K562 (cell line): ENCODE results near the gene ITPKB.

Experiments
- CTCF ChIP-seq, 3 experiments: IDR thresholded peaks in 2 of 3; conservative IDR thresholded peaks in 1 of 3; 2 replicates each; pipeline ENCODE4 v1.5.1; 2011 to 2012; ENCODE audit warnings: low read length in 3 of 3, mild to moderate bottlenecking in 3 of 3, control low read depth in 2 of 3, improper control_type of control experiment in 1 of 3, inconsistent platforms in 1 of 3, low read depth in 1 of 3, mixed read lengths in 1 of 3, moderate library complexity in 1 of 3; ENCODE audit not compliant: insufficient read depth in 2 of 3
- E2F1 ChIP-seq: sonication (generic); formaldehyde crosslinking; IDR thresholded peaks from 2 replicates; pipeline ENCODE4 v1.8.1; 2023; ENCODE audit warnings: mild to moderate bottlenecking, missing genetic modification reagents, moderate library complexity
- ELF4 ChIP-seq: fragments of 450-650 bp; formaldehyde crosslinking; IDR thresholded peaks from 2 replicates; pipeline ENCODE4 v1.4.0; 2022; ENCODE audit warnings: missing genetic modification characterization
- MBD2 ChIP-seq: sonication (generic); IDR thresholded peaks from 2 replicates; pipeline ENCODE4 v1.6.1; 2016; ENCODE audit warnings: low read depth, borderline replicate concordance
- RAD21 ChIP-seq, 2 experiments: fragments of 250-450 bp in 1 of 2; fragments of 450-650 bp in 1 of 2; sonication (Bioruptor Pico) in 1 of 2; formaldehyde crosslinking in 1 of 2; IDR thresholded peaks in 1 of 2; conservative IDR thresholded peaks in 1 of 2; 2 replicates each; pipeline versions ENCODE4 v1.4.0 to v1.8.0; 2020 to 2022; ENCODE audit warnings: mild to moderate bottlenecking in 2 of 2, moderate library complexity in 1 of 2
- SOX6 ChIP-seq: fragments of 450-650 bp; IDR thresholded peaks from 2 replicates; pipeline ENCODE4 v1.6.1; 2014; ENCODE audit warnings: mild to moderate bottlenecking
- TEAD4 ChIP-seq, 2 experiments: sonication (generic) in 1 of 2; formaldehyde crosslinking in 1 of 2; IDR thresholded peaks; 2 replicates each; pipeline versions ENCODE4 v1.6.1 to v1.8.0; 2012 to 2022; ENCODE audit warnings: borderline replicate concordance in 1 of 2, inconsistent platforms in 1 of 2, low read length in 1 of 2, mild to moderate bottlenecking in 1 of 2, missing genetic modification reagents in 1 of 2
- ZNF146 ChIP-seq: IDR thresholded peaks from one replicate; pipeline ENCODE4 v1.6.1; 2018; ENCODE audit warnings: missing compliant biosample characterization; ENCODE audit not compliant: unreplicated experiment
- TF ChIP-seq, protein P1 (sequence below): fragments of 250-450 bp; sonication (Bioruptor Pico); IDR thresholded peaks from 2 replicates; pipeline ENCODE4 v1.5.0; 2020; ENCODE audit warnings: mild to moderate bottlenecking, borderline replicate concordance

DNA sequence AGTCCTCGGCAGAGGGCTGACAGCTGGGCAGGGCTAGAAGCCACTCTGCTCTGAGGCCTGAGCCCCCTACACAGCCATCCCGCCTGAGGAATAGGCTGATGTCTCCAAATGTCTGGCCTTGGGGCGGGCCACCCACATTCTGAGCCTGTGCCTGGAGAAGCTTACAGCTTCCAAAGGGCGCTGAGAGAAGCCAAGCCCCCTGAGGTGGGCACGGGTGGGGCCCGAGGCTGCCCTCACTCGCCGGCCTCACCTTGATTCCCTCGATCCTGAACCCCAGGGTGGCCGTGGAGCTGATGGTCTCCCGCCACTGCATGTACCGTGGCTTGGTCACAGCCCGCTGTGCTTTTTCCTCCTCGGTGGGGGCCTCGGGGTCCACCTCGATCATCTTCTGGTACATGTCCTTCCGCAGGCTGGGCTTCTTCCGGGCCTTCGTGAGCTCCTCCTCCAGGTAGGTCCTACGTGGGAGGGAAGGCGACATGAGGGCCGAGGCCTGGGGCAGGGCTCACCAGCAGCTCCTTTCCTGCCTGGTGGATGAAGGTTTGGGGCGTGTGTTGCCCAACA, 97.3 kb downstream of the ITPKB start:
- TF ChIP-seq CTCF (IDR thresholded peaks at IDR 0.05 in 2 of 3, conservative IDR thresholded peaks at IDR 0.05 in 1 of 3; ENCODE audit: insufficient read depth in 2 of 3, low read depth in 1 of 3, low read length in 3 of 3) (no peak), TEAD4 (IDR thresholded peaks at IDR 0.05; ENCODE audit: low read length) (no peak), TEAD4 (CRISPR knock-in tag; IDR thresholded peaks at IDR 0.05; ENCODE audit: borderline replicate concordance) (no peak), SOX6 (no peak), RAD21 (CRISPR knock-in tag; conservative IDR thresholded peaks at IDR 0.05 in 1 of 2, IDR thresholded peaks at IDR 0.05 in 1 of 2) (no peak), ELF4 (CRISPR knock-in tag) (no peak), ZNF146 (no peak), MBD2 (no peak), E2F1 (CRISPR knock-in tag) (no peak)
- TF ChIP-seq, protein P1, sequence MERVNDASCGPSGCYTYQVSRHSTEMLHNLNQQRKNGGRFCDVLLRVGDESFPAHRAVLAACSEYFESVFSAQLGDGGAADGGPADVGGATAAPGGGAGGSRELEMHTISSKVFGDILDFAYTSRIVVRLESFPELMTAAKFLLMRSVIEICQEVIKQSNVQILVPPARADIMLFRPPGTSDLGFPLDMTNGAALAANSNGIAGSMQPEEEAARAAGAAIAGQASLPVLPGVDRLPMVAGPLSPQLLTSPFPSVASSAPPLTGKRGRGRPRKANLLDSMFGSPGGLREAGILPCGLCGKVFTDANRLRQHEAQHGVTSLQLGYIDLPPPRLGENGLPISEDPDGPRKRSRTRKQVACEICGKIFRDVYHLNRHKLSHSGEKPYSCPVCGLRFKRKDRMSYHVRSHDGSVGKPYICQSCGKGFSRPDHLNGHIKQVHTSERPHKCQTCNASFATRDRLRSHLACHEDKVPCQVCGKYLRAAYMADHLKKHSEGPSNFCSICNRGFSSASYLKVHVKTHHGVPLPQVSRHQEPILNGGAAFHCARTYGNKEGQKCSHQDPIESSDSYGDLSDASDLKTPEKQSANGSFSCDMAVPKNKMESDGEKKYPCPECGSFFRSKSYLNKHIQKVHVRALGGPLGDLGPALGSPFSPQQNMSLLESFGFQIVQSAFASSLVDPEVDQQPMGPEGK: no peak
